ENCODE data around the gene CDC25A.
A peak's percentile ranks its signal among the peaks of the same experiment; 100 is the strongest.
"Not testable (repeated sequence)": the region's sequence is repeated elsewhere in the genome, so short reads cannot be mapped to it uniquely, and the experiment has no call there.

CDC25A gene

DNA sequence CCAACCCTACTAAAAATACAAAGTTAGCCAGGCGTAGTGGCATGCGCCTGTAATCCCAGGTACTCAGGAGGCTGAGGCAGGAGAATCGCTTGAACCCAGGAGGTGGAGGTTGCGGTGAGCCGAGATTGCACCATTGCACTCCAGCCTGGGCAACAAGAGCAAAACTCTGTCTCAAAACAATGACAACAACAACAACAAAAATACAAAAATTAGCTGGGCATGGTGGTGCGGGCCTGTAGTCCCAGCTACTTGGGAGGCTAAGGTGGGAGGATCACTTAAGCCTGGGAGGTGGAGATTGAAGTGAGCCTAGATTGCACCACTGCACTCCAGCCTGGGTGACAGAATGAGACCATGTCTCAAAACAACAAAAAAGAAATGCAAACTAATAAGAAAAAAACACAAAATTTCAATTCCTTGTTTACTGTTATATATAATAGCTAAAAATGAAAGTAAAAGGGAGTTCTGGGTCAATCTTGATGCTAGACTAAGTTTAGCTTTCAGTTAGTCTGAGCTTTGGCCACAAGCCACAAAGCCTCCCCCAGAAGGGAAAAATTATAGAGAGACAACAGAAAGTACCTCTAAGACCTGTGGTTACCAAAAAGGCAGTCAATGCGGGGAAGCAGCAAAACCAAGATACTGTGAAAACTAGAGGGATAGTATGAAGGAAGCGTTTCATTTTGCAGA, 76.0 kb downstream of the CDC25A start:
- H3K4me3 ChIP-seq (ENCODE audit: low read depth in 1 of 2, low read length in 2 of 2): peak overlapping the region in 1 of 2 donors; percentile 40
- H3K27ac ChIP-seq (ENCODE audit: low read depth, low read length); H3K27me3 ChIP-seq (ENCODE audit: control insufficient read depth in 1 of 2, insufficient read depth in 2 of 2, low read length in 2 of 2); H3K36me3 ChIP-seq (ENCODE audit: control insufficient read depth in 1 of 2, insufficient read depth in 2 of 2, low read length in 2 of 2); H3K9me3 ChIP-seq (ENCODE audit: control insufficient read depth in 1 of 2, low read length in 2 of 2); H3K4me1 ChIP-seq (ENCODE audit: control insufficient read depth in 1 of 2, insufficient read depth in 2 of 2, low read length in 2 of 2): not testable (repeated sequence)
- peak overlapping the region in 1 of 2 donors; percentile 43 for H3K9ac ChIP-seq (ENCODE audit: low read depth in 1 of 2, low read length in 2 of 2)

DNA sequence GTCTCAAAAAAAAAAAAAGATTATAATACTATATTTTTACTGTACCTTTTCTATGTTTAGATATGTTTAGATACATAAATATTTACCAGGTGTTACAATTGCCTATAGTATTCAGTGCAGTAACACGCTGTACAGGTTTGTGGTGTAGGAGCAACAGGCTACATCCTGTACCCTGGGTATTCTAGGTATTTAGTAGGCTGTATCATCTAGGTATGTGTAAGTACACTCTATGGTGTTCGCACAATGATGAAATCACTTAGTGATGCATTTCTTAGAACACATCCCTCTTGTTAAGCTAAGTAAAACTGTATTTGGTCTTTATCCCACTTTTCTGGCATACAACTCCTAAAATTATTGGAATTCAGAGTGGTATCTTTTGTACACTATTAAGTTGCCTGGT, 77.8 kb downstream of the CDC25A start:
- Histone ChIP-seq H3K27ac (ENCODE audit: low read depth, low read length) (no peak overlapping the region), H3K4me1 (ENCODE audit: control insufficient read depth in 1 of 2, insufficient read depth in 2 of 2, low read length in 2 of 2) (peaks cover 5 to 6% of the 10 kb centered on the region in 2 donors), H3K9me3 (ENCODE audit: control insufficient read depth in 1 of 2, low read length in 2 of 2) (peaks cover 0 to 4% of the 10 kb centered on the region in 2 donors), H3K4me3 (ENCODE audit: low read depth in 1 of 2, low read length in 2 of 2) (no peak overlapping the region), H3K36me3 (ENCODE audit: control insufficient read depth in 1 of 2, insufficient read depth in 2 of 2, low read length in 2 of 2) (no peaks in the 10 kb centered on the region), H3K27me3 (ENCODE audit: control insufficient read depth in 1 of 2, insufficient read depth in 2 of 2, low read length in 2 of 2) (no peaks in the 10 kb centered on the region), H3K9ac (ENCODE audit: low read depth in 1 of 2, low read length in 2 of 2) (no peak overlapping the region)

DNA sequence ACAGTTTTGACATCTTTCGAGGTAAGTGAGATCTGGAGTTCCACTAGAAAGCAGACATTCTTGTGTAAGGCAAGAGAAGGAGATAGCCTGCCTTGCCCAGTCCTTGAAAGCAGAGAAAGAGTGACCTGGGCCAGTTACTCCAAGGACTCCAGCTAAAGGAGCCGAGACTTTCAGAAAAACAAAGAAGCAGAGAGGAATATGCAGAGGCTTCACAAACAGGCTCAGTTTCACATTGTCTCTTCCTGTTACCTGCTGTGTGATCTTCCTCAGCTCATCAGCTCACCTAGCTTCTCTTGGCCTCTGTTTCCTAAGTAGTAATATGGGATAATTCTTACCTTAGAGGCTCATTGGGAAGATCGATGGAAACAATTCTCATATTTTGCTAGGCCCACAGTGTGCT, 81.0 kb downstream of the CDC25A start:
- Histone ChIP-seq H3K4me1 (ENCODE audit: control insufficient read depth in 1 of 2, insufficient read depth in 2 of 2, low read length in 2 of 2) (no peaks in the 10 kb centered on the region), H3K9ac (ENCODE audit: low read depth in 1 of 2, low read length in 2 of 2) (no peak overlapping the region), H3K36me3 (ENCODE audit: control insufficient read depth in 1 of 2, insufficient read depth in 2 of 2, low read length in 2 of 2) (no peaks in the 10 kb centered on the region), H3K27me3 (ENCODE audit: control insufficient read depth in 1 of 2, insufficient read depth in 2 of 2, low read length in 2 of 2) (no peaks in the 10 kb centered on the region), H3K9me3 (ENCODE audit: control insufficient read depth in 1 of 2, low read length in 2 of 2) (peaks cover 0 to 4% of the 10 kb centered on the region in 2 donors), H3K27ac (ENCODE audit: low read depth, low read length) (no peak overlapping the region), H3K4me3 (ENCODE audit: low read depth in 1 of 2, low read length in 2 of 2) (no peak overlapping the region)

All from duodenal mucosa (tissue), 2 donors.